HepG2 (cell line): ENCODE results near the gene ARHGAP12. TPM values are rescaled to one million over a fixed set of nuclear protein-coding genes. Genes with fewer than 3 reads are reported as not detected.

ENCODE experiments used
- ARHGAP35 ChIP-seq: sonication (generic); formaldehyde crosslinking; IDR thresholded peaks from 2 replicates; pipeline ENCODE4 v1.9.0; 2022; ENCODE audit warnings: mild to moderate bottlenecking, inconsistent platforms, moderate library complexity, missing genetic modification reagents, borderline replicate concordance
- CENPBD1 ChIP-seq: sonication (generic); formaldehyde crosslinking; IDR thresholded peaks from 2 replicates; pipeline ENCODE4 v1.8.0; 2022; ENCODE audit warnings: missing genetic modification reagents, low read depth, mild to moderate bottlenecking, borderline replicate concordance
- CERS6 ChIP-seq: sonication (generic); formaldehyde crosslinking; IDR thresholded peaks from 2 replicates; pipeline ENCODE4 v1.5.0; 2020; ENCODE audit warnings: missing genetic modification reagents
- DBP ChIP-seq: sonication (generic); formaldehyde crosslinking; IDR thresholded peaks from 2 replicates; pipeline ENCODE4 v1.4.0; 2020; ENCODE audit warnings: missing genetic modification reagents; ENCODE audit errors: not compliant biosample characterization
- DMTF1 ChIP-seq: sonication (generic); formaldehyde crosslinking; IDR thresholded peaks from 2 replicates; pipeline ENCODE4 v1.4.0; 2020; ENCODE audit warnings: mild to moderate bottlenecking, missing genetic modification reagents
- ELK4 ChIP-seq: sonication (generic); formaldehyde crosslinking; IDR thresholded peaks from 2 replicates; pipeline ENCODE4 v1.9.0; 2021; ENCODE audit warnings: missing genetic modification reagents, borderline replicate concordance
- KDM5A ChIP-seq: fragments of 200-600 bp; sonication (generic); IDR thresholded peaks from 2 replicates; pipeline ENCODE4 v1.7.0; 2018; ENCODE audit warnings: antibody characterized with exemption, mild to moderate bottlenecking, low read length, borderline replicate concordance
- MBNL3 ChIP-seq: fragments of 250-450 bp; sonication (Bioruptor Pico); conservative IDR thresholded peaks from 2 replicates; pipeline ENCODE4 v1.8.0; 2022; ENCODE audit warnings: mild to moderate bottlenecking, inconsistent platforms
- MXI1 ChIP-seq: IDR thresholded peaks from 3 replicates; pipeline ENCODE4 v1.6.1; 2012; ENCODE audit warnings: low read depth, low read length, inconsistent platforms, borderline replicate concordance
- NR2F6 ChIP-seq, 2 experiments: IDR thresholded peaks; 2 replicates each; pipeline ENCODE4 v1.6.1; 2016; ENCODE audit warnings: antibody characterized with exemption in 1 of 2, mild to moderate bottlenecking in 1 of 2
- PPARG ChIP-seq: conservative IDR thresholded peaks from 2 replicates; pipeline ENCODE4 v1.6.1; 2016; ENCODE audit warnings: missing biosample characterization, missing genetic modification reagents
- SETDB1 ChIP-seq: sonication (generic); formaldehyde crosslinking; IDR thresholded peaks from 2 replicates; pipeline ENCODE4 v1.5.1; 2020; ENCODE audit warnings: missing genetic modification reagents, mild to moderate bottlenecking, borderline replicate concordance
- SMAD3 ChIP-seq: sonication (generic); formaldehyde crosslinking; IDR thresholded peaks from 2 replicates; pipeline ENCODE4 v1.4.0; 2020; ENCODE audit warnings: missing genetic modification reagents
- ZBTB7B ChIP-seq: sonication (generic); formaldehyde crosslinking; IDR thresholded peaks from 2 replicates; pipeline ENCODE4 v1.4.0; 2020; ENCODE audit warnings: missing genetic modification reagents
- ZNF138 ChIP-seq: sonication (generic); formaldehyde crosslinking; IDR thresholded peaks from 2 replicates; pipeline ENCODE4 v1.5.0; 2020; ENCODE audit warnings: mild to moderate bottlenecking, low read depth, missing genetic modification reagents
- ZNF574 ChIP-seq: sonication (generic); formaldehyde crosslinking; IDR thresholded peaks from 2 replicates; pipeline ENCODE4 v1.4.0; 2020; ENCODE audit warnings: missing genetic modification reagents
- ZNF607 ChIP-seq: sonication (generic); formaldehyde crosslinking; IDR thresholded peaks from 2 replicates; pipeline ENCODE4 v1.5.1; 2020; ENCODE audit warnings: missing genetic modification reagents, mild to moderate bottlenecking, borderline replicate concordance
- ZNF788 ChIP-seq: sonication (generic); formaldehyde crosslinking; IDR thresholded peaks from 2 replicates; pipeline ENCODE4 v1.5.0; 2020; ENCODE audit warnings: mild to moderate bottlenecking, missing genetic modification reagents, borderline replicate concordance
- polyA plus RNA-seq, 8 experiments: library from polyadenylated mRNA; depleted of rRNA in 3 of 8; stranded (reverse) in 7 of 8; unstranded in 1 of 8; fragments of >200 nt; fragmentation: Illumina TruSeq in 4 of 8; extraction: Trizol in 4 of 8; gene quantifications; 2 replicates each; pipeline versions ENCODE4 v1.2.1 to v1.2.3, GENCODE V29; 2011 to 2016; ENCODE audit warnings: low read depth in 4 of 8, missing spikeins in 1 of 8, mixed read lengths in 1 of 8; ENCODE audit not compliant: insufficient read depth in 1 of 8
- total RNA-seq, 5 experiments: library from RNA; depleted of rRNA; stranded (reverse); fragments of >200 nt; fragmentation: Illumina TruSeq; extraction: Trizol; gene quantifications; 2 replicates each; pipeline ENCODE4 v1.2.3, GENCODE V29; 2016; ENCODE audit warnings: low read depth in 1 of 5

Gene ARHGAP12
- total and polyA plus RNA-seq, 2 of the 13 experiments (the other 11 are each of a cell fraction or from before 2014, with no cell fraction given): 25.0 to 54.6 TPM

GRCh38 chr10:31928549-31929260, at the start of gene ARHGAP12 (continued):
- TF ChIP-seq DBP (CRISPR knock-in tag) (no peak), ELK4 (no peak), ZNF574 (CRISPR knock-in tag) (peak; percentile 51), ZNF788 (CRISPR knock-in tag) (no peak; the same call in 1 of the 2 replicates), CENPBD1 (CRISPR knock-in tag) (no peak), KDM5A (peak; percentile 44; the same call in 1 of the 2 replicates), MXI1 (peak; percentile 32; the same call in 1 of the 3 replicates), ZNF138 (peak; percentile 78; the same call in 1 of the 2 replicates), PPARG (CRISPR knock-in tag) (peak; percentile 32; the same call in 1 of the 2 replicates), ARHGAP35 (CRISPR knock-in tag) (no peak; the same call in 1 of the 2 replicates), MBNL3 (CRISPR knock-in tag) (no peak), DMTF1 (CRISPR knock-in tag) (no peak), SMAD3 (CRISPR knock-in tag) (peak; percentile 32; the same call in 1 of the 2 replicates), NR2F6 (IDR thresholded peaks at IDR 0.05) (no peak), NR2F6 (CRISPR knock-in tag; IDR thresholded peaks at IDR 0.05) (peak; percentile 18; the same call in 1 of the 2 replicates), ZNF607 (CRISPR knock-in tag) (0 out of 2 replicates have a peak, but pooled peaks have one; percentile 35), SETDB1 (CRISPR knock-in tag) (no peak), ZBTB7B (CRISPR knock-in tag) (peak; percentile 63; the same call in 1 of the 2 replicates), CERS6 (CRISPR knock-in tag) (no peak)
